Spleen (tissue), 7 donors: Measurements from ENCODE around the gene CCDC110.

Experiments
- CTCF ChIP-seq, 11 experiments: fragments of 200-600 bp in 7 of 11; fragments of 450-650 bp in 4 of 11; sonication (generic) in 4 of 11; IDR thresholded peaks in 8 of 11; conservative IDR thresholded peaks in 3 of 11; 1 replicate in 7 of 11; 2 replicates in 4 of 11; pipeline versions ENCODE4 v1.4.0 to v1.8.0; 2016 to 2021; ENCODE audit warnings: antibody characterized with exemption in 11 of 11, inconsistent platforms in 4 of 11, mild to moderate bottlenecking in 1 of 11
- POLR2A ChIP-seq, 3 donors: fragments of 450-650 bp; IDR thresholded peaks; one replicate each; pipeline ENCODE4 v1.5.1; 2017; ENCODE audit warnings: antibody characterized with exemption in 3 of 3, mild to moderate bottlenecking in 1 of 3
- POLR2AphosphoS5 ChIP-seq, 3 donors: sonication (generic); formaldehyde crosslinking; IDR thresholded peaks; one replicate each; pipeline ENCODE4 v1.5.1; 2017; ENCODE audit warnings: antibody characterized with exemption in 3 of 3
- donor health status: DM: no; HTN: no; CAD: no; lungs with moderate emphysema.
- donor health status: DM: no; HTN: no; CAD: no.
- donor health status: DM: no; HTN: no; CAD: no.

DNA sequence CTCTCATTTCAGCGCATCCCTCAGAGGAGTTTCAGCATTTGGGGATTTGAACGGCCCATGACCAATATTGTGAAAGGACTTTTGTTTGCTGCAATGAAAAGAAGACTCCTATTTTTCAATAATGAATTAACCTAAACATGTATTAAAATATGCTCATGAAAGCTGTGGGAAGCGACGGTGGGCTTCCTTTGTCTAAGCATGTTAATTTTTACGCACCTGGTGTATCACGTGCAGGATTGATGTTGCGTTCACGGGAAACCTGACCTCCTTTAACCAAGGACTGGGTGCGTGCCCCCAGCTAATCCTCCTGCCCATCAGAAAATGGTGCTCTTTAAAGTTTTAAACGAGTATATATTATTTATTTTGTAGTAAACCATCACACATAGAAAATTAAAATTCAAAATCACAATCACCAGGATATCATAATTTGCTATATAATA is 590 bp upstream of the CCDC110 start:
- TF ChIP-seq CTCF (IDR thresholded peaks at IDR 0.05 in 8 of 11, conservative IDR thresholded peaks at IDR 0.05 in 3 of 11) (no peak), POLR2AphosphoS5 (IDR thresholded peaks at IDR 0.05) (no peak), POLR2A (IDR thresholded peaks at IDR 0.05) (no peak)
